Kasumi-1 (cell line): Measurements from ENCODE around the gene ZP2.
"Not testable (repeated sequence)": the region's sequence is repeated elsewhere in the genome, so short reads cannot be mapped to it uniquely, and the experiment has no call there.

ENCODE experiments used
- DNase-seq, 2 experiments: peaks; one replicate each; lab custom pipeline; 2025; lab: John Stamatoyannopoulos, UW

ZP2 gene

DNA sequence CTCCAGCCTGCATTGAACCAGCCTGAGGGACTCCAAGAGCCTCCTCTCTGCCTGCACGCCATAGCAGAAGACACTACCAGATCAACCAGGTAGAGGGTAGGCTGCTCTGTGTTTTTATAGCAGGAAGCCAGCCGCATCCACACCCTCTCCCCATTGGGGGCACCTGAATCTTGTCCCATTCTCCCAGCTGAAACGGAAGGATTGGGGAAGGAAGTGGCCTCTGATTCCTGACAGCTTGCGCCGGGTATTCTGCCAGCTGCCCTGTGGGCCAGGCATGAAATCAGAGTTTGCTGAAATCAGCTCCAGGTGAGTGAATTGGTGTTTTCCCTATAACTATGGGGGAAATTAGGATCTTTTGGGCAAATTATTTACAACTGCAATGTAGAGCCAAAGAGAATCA lies at the start of gene ZP2:
Gene ZP2, minus strand, starts transcription at position 89 of the 400 bp plus-strand sequence. Its CDS starts 27 bp downstream, at position 62.
- no peak for DNase-seq

- DNase-seq, result no peak
These were observed 45.9 kb upstream of the ZP2 start for GRCh38 chr16:21257284-21257683.

DNA sequence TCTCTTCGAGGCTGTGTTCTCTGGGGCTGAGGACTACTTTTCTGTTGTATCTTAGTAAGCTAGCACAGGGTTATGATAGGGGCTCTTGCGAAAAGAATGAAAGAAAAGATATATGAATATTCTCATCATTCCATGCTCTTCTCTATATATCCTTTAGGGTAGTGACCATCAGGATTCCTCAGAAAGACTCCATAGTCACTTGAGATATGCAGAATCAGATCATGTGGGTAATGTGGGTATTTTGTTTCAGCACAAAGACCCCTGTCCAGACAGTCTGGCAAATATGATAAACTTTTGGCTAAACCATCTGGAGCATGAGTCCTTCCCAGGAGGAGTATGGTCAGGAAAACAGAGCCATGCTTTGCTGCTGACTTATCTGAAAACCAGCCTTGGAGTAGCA lies 45.3 kb upstream of the ZP2 start:
- no peak for DNase-seq

- no peak for DNase-seq
These were observed 42.1 kb upstream of the ZP2 start for GRCh38 chr16:21253470-21253869.

GRCh38 chr16:21250072-21250923 lies 38.9 kb upstream of the ZP2 start:
- DNase-seq, result no peak

DNA sequence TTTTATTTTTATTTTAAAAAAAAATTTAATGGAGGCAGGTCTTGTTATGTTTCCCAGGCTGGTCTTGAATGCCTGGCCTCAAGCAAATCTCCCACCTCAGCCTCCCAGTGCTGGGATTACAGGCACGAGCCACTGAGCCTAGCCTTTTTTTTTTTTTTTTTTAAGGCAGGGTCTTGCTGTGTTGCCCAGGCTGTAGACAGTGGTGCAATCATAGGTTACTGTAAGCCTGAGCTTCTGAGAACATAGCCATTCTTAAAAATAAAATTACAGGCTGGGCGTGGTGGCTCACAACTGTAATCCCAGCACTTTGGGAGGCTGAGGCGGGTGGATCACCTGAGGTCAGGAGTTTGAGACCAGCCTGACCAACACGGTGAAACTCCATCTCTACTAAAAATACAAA lies 36.8 kb upstream of the ZP2 start:
- not testable (repeated sequence) for DNase-seq

- no peak for DNase-seq
These were observed 33.3 kb upstream of the ZP2 start for GRCh38 chr16:21244518-21245215.

- DNase-seq, result no peak
These were observed 31.4 kb upstream of the ZP2 start for GRCh38 chr16:21242756-21243155.

- no peak for DNase-seq
These were observed 28.3 kb upstream of the ZP2 start for GRCh38 chr16:21239646-21240045.

DNA sequence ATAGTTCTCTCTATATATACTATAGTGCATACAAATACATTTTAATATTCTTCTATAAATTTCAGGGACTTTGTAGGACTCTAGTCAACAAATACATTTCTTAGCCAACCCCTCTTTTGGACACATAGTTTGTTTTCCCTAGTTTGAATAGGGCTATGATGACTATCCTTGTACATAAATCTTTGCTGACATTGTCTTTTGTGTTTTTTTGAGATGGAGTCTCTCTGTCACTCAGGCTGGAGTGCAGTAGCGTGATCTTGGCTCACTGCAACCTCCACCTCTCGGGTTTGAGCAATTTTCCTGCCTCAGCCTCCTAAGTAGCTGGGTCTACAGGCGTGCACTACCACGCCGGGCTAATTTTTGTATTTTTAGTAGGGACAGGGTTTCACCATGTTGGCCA lies 25.5 kb upstream of the ZP2 start:
- DNase-seq, result no peak

- no peak for DNase-seq
These were observed 23.8 kb upstream of the ZP2 start for GRCh38 chr16:21235199-21235585.

DNA sequence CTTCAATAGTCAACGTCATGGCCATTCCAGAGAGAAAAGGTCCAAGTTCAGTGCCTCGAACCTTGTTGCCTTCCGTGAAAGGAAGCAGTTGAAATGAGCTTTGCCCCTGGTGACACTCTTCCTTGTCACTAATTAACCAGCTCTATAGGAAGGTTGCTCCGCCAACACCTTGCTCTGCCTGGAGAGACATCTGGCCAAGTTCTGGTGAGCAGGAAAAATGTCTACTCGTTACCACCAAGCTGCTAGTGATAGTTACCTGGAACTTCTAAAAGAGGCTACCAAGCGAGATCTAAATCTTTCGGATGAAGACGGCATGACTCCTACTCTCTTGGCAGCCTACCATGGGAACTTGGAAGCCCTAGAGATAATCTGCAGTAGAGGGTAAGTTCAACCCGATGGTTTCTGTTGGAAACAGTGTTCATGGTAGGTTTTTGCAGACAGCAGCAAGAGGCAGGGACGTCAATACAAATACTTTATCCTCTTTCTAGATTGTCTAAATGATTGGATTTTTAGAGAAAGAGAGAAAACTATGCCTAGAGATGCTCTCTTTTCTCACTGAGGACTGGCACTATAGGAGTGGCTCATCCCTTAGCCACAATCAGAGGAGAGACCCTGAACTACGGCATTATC lies 22.3 kb upstream of the ZP2 start, which contains the start of gene ANKS4B:
Gene ANKS4B, plus strand, starts transcription at position 179 of the 630 bp plus-strand sequence. Its CDS starts 39 bp downstream, at position 218.
- DNase-seq, result no peak

- DNase-seq, result no peak
These were observed 21.7 kb upstream of the ZP2 start for GRCh38 chr16:21233045-21233520.

DNA sequence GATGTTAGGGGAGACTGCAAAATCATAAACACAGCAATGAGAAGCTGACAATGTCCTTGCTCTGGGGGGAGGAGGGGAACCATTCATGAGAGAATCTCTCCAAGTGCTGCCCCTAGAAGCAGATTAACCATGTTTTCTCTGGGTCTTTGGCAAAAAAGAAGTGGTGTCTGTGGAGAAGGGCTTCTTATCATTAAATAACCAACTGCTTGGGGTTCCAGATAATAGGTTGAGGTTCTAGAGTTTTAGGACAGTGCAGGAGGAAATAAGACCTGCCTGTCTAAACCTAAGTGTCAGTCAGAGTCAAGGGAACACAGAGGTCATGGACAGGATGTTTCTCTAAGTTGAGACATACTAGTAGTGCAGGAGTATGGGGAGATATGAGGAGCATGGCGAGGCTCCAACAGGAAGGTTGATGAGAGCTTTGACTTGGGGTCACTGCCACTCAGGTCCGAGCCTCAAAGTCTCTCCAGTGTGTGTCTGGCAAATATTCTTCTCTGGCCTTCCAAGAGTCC lies 17.0 kb upstream of the ZP2 start:
- DNase-seq, result no peak

- DNase-seq, result no peak
These were observed 16.5 kb upstream of the ZP2 start for GRCh38 chr16:21227866-21228265.

DNA sequence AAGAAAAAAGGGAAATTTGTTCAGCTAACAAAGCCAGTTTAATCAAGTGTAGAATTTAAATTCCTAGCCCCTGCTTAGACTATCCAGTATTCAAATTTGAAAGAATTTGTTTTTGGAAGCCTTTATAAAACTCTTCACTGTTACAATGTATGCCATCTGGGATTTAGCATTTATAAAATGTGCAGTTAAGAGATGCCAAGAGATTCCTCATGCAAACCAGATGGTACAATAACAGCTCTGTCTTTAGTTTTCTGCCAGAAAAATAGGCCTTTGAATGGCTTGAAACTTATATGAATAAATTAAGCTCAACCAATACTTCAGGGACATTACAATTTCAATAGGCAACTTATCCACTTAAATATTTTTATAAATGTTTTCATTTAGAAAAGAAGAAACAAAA lies 15.4 kb upstream of the ZP2 start:
- DNase-seq, result no peak

GRCh38 chr16:21224800-21225199 lies 13.4 kb upstream of the ZP2 start:
- no peak for DNase-seq

DNA sequence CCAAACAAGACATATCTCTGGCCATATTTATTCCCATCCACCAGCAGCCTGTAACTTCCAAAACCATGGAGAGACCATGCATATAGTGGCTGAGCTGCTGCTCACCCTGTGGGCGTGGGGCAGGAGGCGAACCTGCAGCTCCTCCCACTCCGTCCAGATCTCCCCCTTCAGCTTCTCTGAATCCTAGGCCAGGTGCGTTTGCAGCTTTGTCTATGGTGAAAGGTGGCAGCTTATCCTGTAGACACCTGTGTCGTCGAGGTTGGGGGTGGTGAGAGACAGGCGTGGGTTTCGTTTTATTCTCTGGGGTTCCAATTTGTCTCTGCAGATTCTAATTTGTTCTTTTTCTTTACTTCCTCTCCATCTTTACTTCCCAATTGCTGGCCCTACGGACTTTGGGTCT lies 12.4 kb upstream of the ZP2 start:
- DNase-seq, result no peak

GRCh38 chr16:21222495-21223337 lies 11.3 kb upstream of the ZP2 start:
- DNase-seq, result no peak

DNA sequence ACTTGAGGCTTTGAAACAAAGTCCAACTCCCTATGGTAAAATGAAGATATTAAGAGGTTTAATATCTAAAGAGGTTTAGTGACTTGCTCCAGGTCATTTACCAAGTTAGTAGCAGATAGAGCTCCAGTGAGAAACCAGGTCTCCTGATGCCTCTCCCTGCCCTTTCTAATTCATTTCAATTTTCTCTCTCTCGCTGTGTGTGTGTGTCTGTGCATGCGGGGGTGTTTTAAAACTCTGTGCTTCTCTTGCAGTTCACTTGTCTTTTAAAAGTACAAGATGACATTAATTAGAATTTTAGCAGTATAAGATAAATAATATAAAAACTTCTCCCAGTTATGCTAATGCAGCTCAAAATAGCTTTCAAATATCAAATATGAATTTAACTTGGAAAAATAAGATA lies 8.2 kb upstream of the ZP2 start:
- DNase-seq, result no peak

GRCh38 chr16:21218153-21218552 lies 6.8 kb upstream of the ZP2 start:
- DNase-seq, result no peak

DNA sequence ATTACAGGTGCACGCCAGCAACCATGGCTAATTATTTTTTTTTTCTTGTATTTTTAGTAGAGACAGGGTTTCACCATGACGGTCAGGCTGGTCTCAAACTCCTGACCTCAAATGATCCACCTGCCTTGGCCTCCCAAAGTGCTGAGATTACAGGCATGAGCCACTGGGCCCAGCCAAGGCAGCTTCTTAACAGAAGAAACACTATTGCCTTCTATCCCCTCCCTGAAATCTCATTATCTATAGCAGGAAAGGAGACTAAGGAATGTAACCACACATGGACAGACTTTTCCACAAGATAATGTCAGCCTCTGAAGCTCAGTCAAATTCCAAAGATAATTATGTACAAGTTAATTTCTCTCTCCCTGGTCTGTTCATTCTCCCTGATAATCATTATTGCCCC lies 5.7 kb upstream of the ZP2 start:
- no peak for DNase-seq
